ENCODE measurements around the gene ARRDC4.

The ARRDC4 gene

DNA sequence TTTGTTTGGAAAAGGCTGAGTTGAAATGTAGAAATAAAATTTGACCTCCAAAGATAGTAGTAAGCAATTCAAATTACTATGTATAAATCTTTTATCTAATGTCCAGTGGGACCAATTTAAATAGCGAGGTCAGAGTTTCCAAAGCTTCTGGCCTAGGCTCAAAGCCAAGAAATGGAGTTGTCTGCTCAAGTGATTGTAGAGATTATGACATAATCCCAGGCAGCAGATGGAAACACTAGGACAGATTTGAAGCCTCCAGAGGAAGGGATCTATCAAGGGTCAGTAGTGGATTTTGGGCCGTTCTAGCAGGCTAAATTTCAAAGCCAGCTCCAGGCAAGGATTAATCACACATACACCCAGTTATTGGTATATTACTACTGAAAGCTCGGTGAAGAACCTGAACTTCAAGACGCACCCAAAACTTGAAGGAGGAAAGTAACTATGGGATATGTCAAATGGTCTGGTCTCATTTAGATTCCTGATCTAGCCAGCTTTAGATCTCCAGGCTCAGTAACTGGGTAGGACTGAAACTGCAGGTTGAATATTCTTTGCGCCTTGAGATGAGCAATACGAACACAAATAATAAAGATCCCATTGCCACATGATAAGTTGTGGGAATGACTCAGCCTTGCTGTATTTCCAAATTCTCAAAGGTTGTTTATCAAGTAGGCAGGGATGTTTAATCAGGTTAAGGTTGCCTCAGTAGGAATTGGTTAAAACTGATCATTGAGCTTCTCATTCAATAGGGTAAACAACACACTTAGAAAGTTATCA lies 30.9 kb upstream of the ARRDC4 start:
- TF ChIP-seq, protein P1, sequence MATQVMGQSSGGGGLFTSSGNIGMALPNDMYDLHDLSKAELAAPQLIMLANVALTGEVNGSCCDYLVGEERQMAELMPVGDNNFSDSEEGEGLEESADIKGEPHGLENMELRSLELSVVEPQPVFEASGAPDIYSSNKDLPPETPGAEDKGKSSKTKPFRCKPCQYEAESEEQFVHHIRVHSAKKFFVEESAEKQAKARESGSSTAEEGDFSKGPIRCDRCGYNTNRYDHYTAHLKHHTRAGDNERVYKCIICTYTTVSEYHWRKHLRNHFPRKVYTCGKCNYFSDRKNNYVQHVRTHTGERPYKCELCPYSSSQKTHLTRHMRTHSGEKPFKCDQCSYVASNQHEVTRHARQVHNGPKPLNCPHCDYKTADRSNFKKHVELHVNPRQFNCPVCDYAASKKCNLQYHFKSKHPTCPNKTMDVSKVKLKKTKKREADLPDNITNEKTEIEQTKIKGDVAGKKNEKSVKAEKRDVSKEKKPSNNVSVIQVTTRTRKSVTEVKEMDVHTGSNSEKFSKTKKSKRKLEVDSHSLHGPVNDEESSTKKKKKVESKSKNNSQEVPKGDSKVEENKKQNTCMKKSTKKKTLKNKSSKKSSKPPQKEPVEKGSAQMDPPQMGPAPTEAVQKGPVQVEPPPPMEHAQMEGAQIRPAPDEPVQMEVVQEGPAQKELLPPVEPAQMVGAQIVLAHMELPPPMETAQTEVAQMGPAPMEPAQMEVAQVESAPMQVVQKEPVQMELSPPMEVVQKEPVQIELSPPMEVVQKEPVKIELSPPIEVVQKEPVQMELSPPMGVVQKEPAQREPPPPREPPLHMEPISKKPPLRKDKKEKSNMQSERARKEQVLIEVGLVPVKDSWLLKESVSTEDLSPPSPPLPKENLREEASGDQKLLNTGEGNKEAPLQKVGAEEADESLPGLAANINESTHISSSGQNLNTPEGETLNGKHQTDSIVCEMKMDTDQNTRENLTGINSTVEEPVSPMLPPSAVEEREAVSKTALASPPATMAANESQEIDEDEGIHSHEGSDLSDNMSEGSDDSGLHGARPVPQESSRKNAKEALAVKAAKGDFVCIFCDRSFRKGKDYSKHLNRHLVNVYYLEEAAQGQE (IDR thresholded peaks at IDR 0.05; ENCODE audit: insufficient read depth in 1 of 2, low read depth in 2 of 2, low read length in 2 of 2): no peak
- TF ChIP-seq POLR2AphosphoS5 (IDR thresholded peaks at IDR 0.05; ENCODE audit: low read depth, low read length) (no peak), FOXP2 (optimal IDR thresholded peaks at IDR 0.05; ENCODE audit: borderline replicate concordance, extremely low read depth, extremely low read length, insufficient read depth) (no peak), SIN3A (IDR thresholded peaks at IDR 0.05; ENCODE audit: borderline replicate concordance, insufficient read depth, low read length) (no peak), TAF1 (IDR thresholded peaks at IDR 0.05; ENCODE audit: borderline replicate concordance, insufficient read depth, low read length) (no peak)

DNA sequence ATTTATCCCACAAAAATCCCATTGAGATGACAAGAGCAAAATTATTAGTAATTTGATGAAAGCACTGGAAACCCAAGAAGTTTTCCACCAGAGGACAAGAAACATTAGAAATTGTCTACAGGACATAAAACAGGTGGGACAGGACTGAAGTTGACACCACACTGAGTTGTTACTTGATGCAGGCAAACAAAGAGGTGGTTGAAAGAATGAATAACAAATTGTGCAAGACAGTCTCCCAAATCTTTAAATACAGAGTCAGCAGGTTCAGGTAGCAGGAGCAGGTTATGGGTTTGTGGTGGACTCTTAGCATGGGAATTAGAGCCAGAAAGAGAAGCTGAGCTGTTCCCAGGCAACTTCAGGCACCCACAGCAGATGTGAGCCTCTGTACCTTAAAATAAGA lies 30.3 kb upstream of the ARRDC4 start:
- no peak for TF ChIP-seq POLR2AphosphoS5 (IDR thresholded peaks at IDR 0.05; ENCODE audit: low read depth, low read length)
- no peak for TF ChIP-seq SIN3A (IDR thresholded peaks at IDR 0.05; ENCODE audit: borderline replicate concordance, insufficient read depth, low read length)
- TF ChIP-seq TAF1 (IDR thresholded peaks at IDR 0.05; ENCODE audit: borderline replicate concordance, insufficient read depth, low read length): no peak
- TF ChIP-seq, protein P1 (IDR thresholded peaks at IDR 0.05; ENCODE audit: insufficient read depth in 1 of 2, low read depth in 2 of 2, low read length in 2 of 2): no peak
- TF ChIP-seq FOXP2 (optimal IDR thresholded peaks at IDR 0.05; ENCODE audit: borderline replicate concordance, extremely low read depth, extremely low read length, insufficient read depth): no peak

DNA sequence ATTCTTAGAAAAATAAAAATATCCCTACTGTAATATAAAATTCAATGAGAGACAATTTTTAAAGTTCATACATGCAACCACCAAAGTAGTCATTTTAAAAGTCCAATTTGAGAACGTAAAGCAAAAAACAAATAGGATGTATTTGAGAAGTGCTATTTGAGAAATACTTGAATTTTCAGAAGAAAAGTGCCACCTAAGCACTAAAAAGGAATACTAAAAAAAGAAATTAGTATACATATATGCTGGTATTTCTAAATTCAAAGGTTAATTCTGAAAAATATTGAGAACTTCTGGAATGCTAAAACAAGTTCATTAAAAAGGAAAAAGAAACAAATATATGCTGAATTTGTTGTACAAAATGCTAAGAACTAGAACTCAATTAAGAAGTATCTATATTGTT lies 29.2 kb upstream of the ARRDC4 start:
- TF ChIP-seq TAF1 (IDR thresholded peaks at IDR 0.05; ENCODE audit: borderline replicate concordance, insufficient read depth, low read length) (no peak), SIN3A (IDR thresholded peaks at IDR 0.05; ENCODE audit: borderline replicate concordance, insufficient read depth, low read length) (no peak)
- TF ChIP-seq, protein P1 (IDR thresholded peaks at IDR 0.05; ENCODE audit: insufficient read depth in 1 of 2, low read depth in 2 of 2, low read length in 2 of 2): no peak

DNA sequence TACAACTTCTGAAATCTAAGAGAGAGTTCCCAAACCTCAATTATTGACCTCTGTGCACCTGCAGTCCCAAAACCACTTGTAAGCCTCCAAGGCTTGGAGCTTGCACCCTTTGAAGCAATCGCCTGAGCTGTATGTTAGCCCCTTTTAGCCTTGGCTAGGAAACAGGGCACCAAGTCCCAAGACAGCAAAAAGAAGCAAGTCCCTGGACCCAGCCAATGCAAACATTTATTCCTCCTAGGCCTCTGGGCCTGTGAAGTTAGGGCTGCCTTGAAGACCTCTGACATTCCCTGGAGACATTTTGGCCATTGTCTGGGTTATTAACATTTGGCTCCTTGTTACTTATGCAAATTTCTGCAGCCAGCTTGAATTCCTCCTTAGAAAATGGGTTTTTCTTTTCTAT lies 26.9 kb upstream of the ARRDC4 start:
- TF ChIP-seq SIN3A (IDR thresholded peaks at IDR 0.05; ENCODE audit: borderline replicate concordance, insufficient read depth, low read length): no peak
- no peak for TF ChIP-seq POLR2AphosphoS5 (IDR thresholded peaks at IDR 0.05; ENCODE audit: low read depth, low read length)
- TF ChIP-seq FOXP2 (optimal IDR thresholded peaks at IDR 0.05; ENCODE audit: borderline replicate concordance, extremely low read depth, extremely low read length, insufficient read depth): no peak
- TF ChIP-seq, protein P1 (IDR thresholded peaks at IDR 0.05; ENCODE audit: insufficient read depth in 1 of 2, low read depth in 2 of 2, low read length in 2 of 2): no peak
- TF ChIP-seq TAF1 (IDR thresholded peaks at IDR 0.05; ENCODE audit: borderline replicate concordance, insufficient read depth, low read length): no peak

Data from PFSK-1 (cell line).